Measurements from ENCODE around the gene GLMP. TPM values are rescaled to one million over a fixed set of nuclear protein-coding genes. Genes with fewer than 3 reads are reported as not detected.

The GLMP gene
- total RNA-seq, 1 donor from 2014 or later = 78.3 TPM

- DNase-seq (ENCODE audit: low spot score) = no peak
These were observed 44.0 kb downstream of the GLMP start for GRCh38 chr1:156251527-156251926.

GRCh38 chr1:156249593-156249992 is 45.9 kb downstream of the GLMP start:
- no peak for DNase-seq (ENCODE audit: low spot score)

GRCh38 chr1:156248323-156248683 is 47.2 kb downstream of the GLMP start:
- DNase-seq (ENCODE audit: low spot score) = no peak

- no peak for DNase-seq (ENCODE audit: low spot score)
These were observed 47.8 kb downstream of the GLMP start, which contains the start of gene PAQR6 for GRCh38 chr1:156247460-156248322. Gene PAQR6, minus strand, starts transcription at chr1:156248056. Its CDS starts 1,325 bp downstream, at chr1:156246731.

- no peak for DNase-seq (ENCODE audit: low spot score)
These were observed 48.6 kb downstream of the GLMP start for GRCh38 chr1:156246781-156247459.

GRCh38 chr1:156246241-156246780 is 49.2 kb downstream of the GLMP start:
- DNase-seq (ENCODE audit: low spot score) = no peak

GRCh38 chr1:156245451-156246232 is 49.8 kb downstream of the GLMP start:
- DNase-seq (ENCODE audit: low spot score) = no peak

- no peak for DNase-seq (ENCODE audit: low spot score)
These were observed 50.8 kb downstream of the GLMP start for GRCh38 chr1:156244712-156245111.

- DNase-seq (ENCODE audit: low spot score) = no peak
These were observed 51.4 kb downstream of the GLMP start for GRCh38 chr1:156244126-156244525.

- DNase-seq (ENCODE audit: low spot score) = no peak
These were observed 52.7 kb downstream of the GLMP start for GRCh38 chr1:156242738-156243137.

Other genes with a start within 250 kb of the GLMP start
- 30.0 TPM for gene UBQLN4, start 241.9 kb downstream of the GLMP start, total RNA-seq
- gene LAMTOR2, start 240.9 kb downstream of the GLMP start, total RNA-seq = 65.5 TPM
- gene RAB25, start 234.5 kb downstream of the GLMP start, total RNA-seq = not detected
- gene MEX3A, start 213.2 kb downstream of the GLMP start, total RNA-seq = 0.58 TPM
- gene LMNA, start 181.0 kb downstream of the GLMP start, total RNA-seq = 901 TPM
- gene SEMA4A, start 142.1 kb downstream of the GLMP start, total RNA-seq = 31.9 TPM
- gene SLC25A44, start 101.6 kb downstream of the GLMP start, total RNA-seq = 34.3 TPM
- gene PMF1, start 82.7 kb downstream of the GLMP start, total RNA-seq = 46.4 TPM
- not detected for gene BGLAP, start 53.5 kb downstream of the GLMP start, total RNA-seq
- 1.4 TPM for gene PAQR6, start 47.6 kb downstream of the GLMP start, total RNA-seq
- 67.2 TPM for gene SMG5, start 12.9 kb downstream of the GLMP start, total RNA-seq
- gene TMEM79, start 11.4 kb downstream of the GLMP start, total RNA-seq = 1.8 TPM
- not detected for gene VHLL, start 3.6 kb upstream of the GLMP start, total RNA-seq
- gene CCT3, start 42.6 kb upstream of the GLMP start, total RNA-seq = 163 TPM
- gene TSACC, start 42.8 kb upstream of the GLMP start, total RNA-seq = 0.64 TPM
- gene RHBG, start 73.5 kb upstream of the GLMP start, total RNA-seq = not detected
- gene MEF2D, start 205.1 kb upstream of the GLMP start, total RNA-seq = 38.7 TPM

All from mesenteric fat pad (tissue), 1 donor.